ENCODE data around the gene WDR73. TPM values are rescaled to one million over a fixed set of nuclear protein-coding genes. Genes with fewer than 3 reads are reported as not detected.

The WDR73 gene
- total RNA-seq (2022; extraction: Qiagen RNA extraction; ENCODE audit: low read depth), result 36.1 to 45.9 TPM (median 39.2 TPM) in 5 replicates

GRCh38 chr15:84653910-84654688 lies at the start of gene WDR73:
TSS of gene WDR73 (minus strand) at chr15:84654283. CDS start at chr15:84654274, 9 bp downstream.

GRCh38 chr15:84658080-84658787 lies 4.2 kb upstream of the WDR73 start, which contains the start of gene NMB:
TSS of gene NMB (minus strand) at chr15:84658199. CDS start at chr15:84658152, 47 bp downstream.

GRCh38 chr15:84600687-84601554 lies 53.2 kb downstream of the WDR73 start, which contains the start of gene ZSCAN2:
TSS of gene ZSCAN2 (plus strand) at chr15:84601009. CDS start at chr15:84603928, 2,919 bp downstream.

Other genes with a start within 250 kb of the WDR73 start
- gene ZSCAN2, start 53.3 kb downstream of the WDR73 start, total RNA-seq (2022; extraction: Qiagen RNA extraction; ENCODE audit: low read depth), result 12.8 to 15.6 TPM (median 14.4 TPM) in 5 replicates
- gene NMB, start 3.9 kb upstream of the WDR73 start, total RNA-seq (2022; extraction: Qiagen RNA extraction; ENCODE audit: low read depth), result 17.2 to 26.0 TPM (median 22.8 TPM) in 5 replicates
- 324 to 422 TPM (median 331 TPM) in 5 replicates for gene SEC11A, start 61.9 kb upstream of the WDR73 start, total RNA-seq (2022; extraction: Qiagen RNA extraction; ENCODE audit: low read depth)
- 16.2 to 23.5 TPM (median 20.5 TPM) in 5 replicates for gene ZNF592, start 94.3 kb upstream of the WDR73 start, total RNA-seq (2022; extraction: Qiagen RNA extraction; ENCODE audit: low read depth)
- 0.03 to 0.48 TPM (median 0.32 TPM) in 5 replicates for gene ALPK3, start 163.1 kb upstream of the WDR73 start, total RNA-seq (2022; extraction: Qiagen RNA extraction; ENCODE audit: low read depth)
- not detected in 5 replicates for gene SLC28A1, start 230.4 kb upstream of the WDR73 start, total RNA-seq (2022; extraction: Qiagen RNA extraction; ENCODE audit: low read depth)